Measurements from ENCODE around the gene FHAD1.

FHAD1 gene

DNA sequence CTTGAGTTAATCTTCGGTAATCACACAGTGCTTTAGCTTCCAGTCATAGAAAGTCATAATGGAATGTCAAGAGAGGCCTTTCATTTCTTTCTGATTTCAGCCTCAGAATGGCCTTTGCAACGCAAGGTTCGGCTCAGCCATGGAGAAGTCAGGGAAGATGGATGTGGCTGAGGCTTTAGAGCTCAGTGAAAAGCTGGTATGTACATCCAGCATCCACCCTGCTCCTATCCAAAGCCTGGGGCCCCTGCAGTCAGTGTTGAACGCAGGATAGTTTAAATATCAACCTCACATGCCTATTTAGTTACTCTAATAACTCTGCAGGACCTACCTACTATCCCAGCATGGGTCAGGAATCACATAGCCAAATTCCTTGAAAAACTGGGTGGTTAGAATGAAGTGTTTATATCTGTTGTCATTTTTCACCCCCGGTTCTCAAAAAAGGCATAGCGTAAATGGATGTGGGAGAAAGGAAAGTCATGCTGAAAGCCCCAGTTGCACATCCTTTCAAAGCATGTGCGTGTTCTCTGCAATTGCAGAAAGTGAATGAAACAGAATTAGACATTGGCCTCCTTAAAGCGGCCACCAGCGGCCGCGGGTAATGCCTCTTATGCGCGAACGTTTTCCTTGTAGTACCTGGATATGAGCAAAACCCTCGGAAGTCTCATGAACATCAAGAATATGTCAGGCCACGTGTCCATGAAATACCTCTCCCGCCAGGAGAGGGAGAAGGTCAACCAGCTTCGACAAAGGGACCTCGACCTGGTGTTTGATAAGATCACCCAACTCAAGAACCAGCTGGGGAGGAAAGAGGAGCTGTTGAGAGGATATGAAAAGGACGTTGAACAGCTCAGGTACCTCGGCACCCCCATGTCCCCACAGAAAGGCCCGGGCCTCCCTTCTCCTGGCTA is 133.8 kb downstream of the FHAD1 start:
- Histone ChIP-seq H3K27ac (ENCODE audit: low read depth, low read length, poor library complexity, severe bottlenecking) (no peak overlapping the region), H3F3A (ENCODE audit: insufficient read depth, low read length) (no peaks in the 10 kb centered on the region), H4K20me1 (ENCODE audit: insufficient read depth, low read length) (no peaks in the 10 kb centered on the region), H2AFZ (ENCODE audit: low read length) (no peak overlapping the region), H3K36me3 (ENCODE audit: insufficient read depth, low read length) (no peaks in the 10 kb centered on the region), H3K4me3 (ENCODE audit: low read depth, low read length, poor library complexity, severe bottlenecking) (no peak overlapping the region), H3K79me2 (ENCODE audit: insufficient read depth, low read length) (no peaks in the 10 kb centered on the region), H3K9ac (ENCODE audit: low read length) (no peak overlapping the region), H3K9me2 (ENCODE audit: low read depth, low read length) (no peaks in the 10 kb centered on the region), H3K4me1 (ENCODE audit: insufficient read depth, low read length, severe bottlenecking) (peaks cover 5% of the 10 kb centered on the region), H3K27me3 (ENCODE audit: insufficient read depth, low read length) (peaks cover 4% of the 10 kb centered on the region; the same call in 1 of the 2 replicates), H3K9me3 (ENCODE audit: low read length) (no peaks in the 10 kb centered on the region), H3K4me2 (ENCODE audit: low read length) (no peak overlapping the region)
- no peak for TF ChIP-seq EZH2 (IDR thresholded peaks at IDR 0.05; ENCODE audit: borderline replicate concordance, low read length)
- TF ChIP-seq, protein P1, sequence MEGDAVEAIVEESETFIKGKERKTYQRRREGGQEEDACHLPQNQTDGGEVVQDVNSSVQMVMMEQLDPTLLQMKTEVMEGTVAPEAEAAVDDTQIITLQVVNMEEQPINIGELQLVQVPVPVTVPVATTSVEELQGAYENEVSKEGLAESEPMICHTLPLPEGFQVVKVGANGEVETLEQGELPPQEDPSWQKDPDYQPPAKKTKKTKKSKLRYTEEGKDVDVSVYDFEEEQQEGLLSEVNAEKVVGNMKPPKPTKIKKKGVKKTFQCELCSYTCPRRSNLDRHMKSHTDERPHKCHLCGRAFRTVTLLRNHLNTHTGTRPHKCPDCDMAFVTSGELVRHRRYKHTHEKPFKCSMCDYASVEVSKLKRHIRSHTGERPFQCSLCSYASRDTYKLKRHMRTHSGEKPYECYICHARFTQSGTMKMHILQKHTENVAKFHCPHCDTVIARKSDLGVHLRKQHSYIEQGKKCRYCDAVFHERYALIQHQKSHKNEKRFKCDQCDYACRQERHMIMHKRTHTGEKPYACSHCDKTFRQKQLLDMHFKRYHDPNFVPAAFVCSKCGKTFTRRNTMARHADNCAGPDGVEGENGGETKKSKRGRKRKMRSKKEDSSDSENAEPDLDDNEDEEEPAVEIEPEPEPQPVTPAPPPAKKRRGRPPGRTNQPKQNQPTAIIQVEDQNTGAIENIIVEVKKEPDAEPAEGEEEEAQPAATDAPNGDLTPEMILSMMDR (IDR thresholded peaks at IDR 0.05; ENCODE audit: low read length), result no peak

DNA sequence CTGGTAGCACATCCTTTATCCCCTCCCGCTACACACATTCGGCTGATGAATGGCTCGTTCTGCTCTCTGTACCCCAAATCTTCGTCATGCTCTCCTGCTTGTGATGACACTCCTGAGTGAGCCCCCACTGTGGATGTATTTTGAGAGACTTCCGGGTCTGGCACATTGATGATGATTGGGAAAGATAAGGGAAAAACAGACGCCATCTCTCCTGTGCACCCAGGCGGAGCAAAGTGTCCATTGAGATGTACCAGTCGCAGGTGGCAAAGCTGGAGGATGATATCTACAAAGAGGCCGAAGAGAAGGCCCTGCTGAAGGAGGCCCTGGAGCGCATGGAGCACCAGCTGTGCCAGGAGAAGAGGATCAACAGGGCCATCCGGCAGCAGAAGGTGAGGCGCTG is 134.8 kb downstream of the FHAD1 start:
- H3K79me2 ChIP-seq (ENCODE audit: insufficient read depth, low read length), result no peaks in the 10 kb centered on the region
- no peaks in the 10 kb centered on the region for H3K9me2 ChIP-seq (ENCODE audit: low read depth, low read length)
- no peaks in the 10 kb centered on the region for H3K9me3 ChIP-seq (ENCODE audit: low read length)
- no peak overlapping the region for H2AFZ ChIP-seq (ENCODE audit: low read length)
- no peak overlapping the region for H3K27ac ChIP-seq (ENCODE audit: low read depth, low read length, poor library complexity, severe bottlenecking)
- no peak overlapping the region for H3K9ac ChIP-seq (ENCODE audit: low read length)
- H3F3A ChIP-seq (ENCODE audit: insufficient read depth, low read length), result no peaks in the 10 kb centered on the region
- H3K4me3 ChIP-seq (ENCODE audit: low read depth, low read length, poor library complexity, severe bottlenecking), result no peak overlapping the region
- no peaks in the 10 kb centered on the region for H4K20me1 ChIP-seq (ENCODE audit: insufficient read depth, low read length)
- no peaks in the 10 kb centered on the region for H3K36me3 ChIP-seq (ENCODE audit: insufficient read depth, low read length)
- peaks cover 4% of the 10 kb centered on the region; the same call in 1 of the 2 replicates for H3K27me3 ChIP-seq (ENCODE audit: insufficient read depth, low read length)
- H3K4me1 ChIP-seq (ENCODE audit: insufficient read depth, low read length, severe bottlenecking), result peaks cover 5% of the 10 kb centered on the region
- no peak overlapping the region for H3K4me2 ChIP-seq (ENCODE audit: low read length)
- TF ChIP-seq EZH2 (IDR thresholded peaks at IDR 0.05; ENCODE audit: borderline replicate concordance, low read length), result no peak
- TF ChIP-seq, protein P1 (IDR thresholded peaks at IDR 0.05; ENCODE audit: low read length), result no peak

DNA sequence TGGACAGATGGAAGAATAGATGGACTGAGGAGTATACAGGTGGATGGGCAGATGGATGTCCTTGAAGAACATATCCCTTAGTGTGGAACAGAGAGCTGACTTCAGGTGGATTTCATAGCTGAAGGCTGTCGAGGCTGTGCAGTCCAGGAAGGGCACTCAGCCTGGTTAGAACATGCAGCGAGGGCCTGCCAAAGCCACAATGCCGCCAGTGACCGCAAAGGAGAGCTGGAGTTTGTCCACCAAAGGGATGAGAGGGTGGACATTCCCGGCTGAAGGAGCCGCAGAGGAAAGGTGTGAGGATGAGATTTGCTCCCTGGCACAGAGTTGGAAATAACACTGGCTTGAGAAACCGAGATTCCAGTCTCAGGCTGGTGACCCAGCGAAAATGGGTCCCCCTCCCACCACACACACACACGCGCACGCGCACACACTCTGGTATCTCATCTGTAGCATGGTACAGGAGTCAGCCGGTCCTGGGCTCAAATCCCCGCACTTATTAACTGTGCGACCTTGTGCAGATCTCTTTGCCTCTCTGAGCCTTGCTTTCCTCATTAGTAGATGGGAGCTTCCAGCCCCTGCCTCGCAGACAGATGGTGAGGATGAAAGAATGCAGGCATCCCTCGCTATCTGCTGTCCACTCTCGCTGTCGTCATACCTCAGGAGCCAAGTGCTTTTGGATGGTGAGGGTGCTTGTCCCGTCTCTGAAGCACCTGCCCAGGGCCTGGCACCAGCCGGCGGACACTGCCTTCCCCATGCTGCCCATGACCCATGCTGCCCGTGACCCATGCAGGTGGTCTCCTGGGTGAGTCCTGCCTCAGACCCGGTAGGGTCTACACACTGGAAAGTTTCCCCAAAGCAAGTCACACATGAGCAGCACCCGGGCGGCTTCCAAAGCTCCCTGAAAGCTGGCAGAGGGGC is 135.8 kb downstream of the FHAD1 start:
- Histone ChIP-seq H3K9me2 (ENCODE audit: low read depth, low read length) (no peaks in the 10 kb centered on the region), H3K79me2 (ENCODE audit: insufficient read depth, low read length) (no peaks in the 10 kb centered on the region), H3K27me3 (ENCODE audit: insufficient read depth, low read length) (peaks cover 4% of the 10 kb centered on the region; the same call in 1 of the 2 replicates), H2AFZ (ENCODE audit: low read length) (no peak overlapping the region), H3K27ac (ENCODE audit: low read depth, low read length, poor library complexity, severe bottlenecking) (no peak overlapping the region), H3K36me3 (ENCODE audit: insufficient read depth, low read length) (no peaks in the 10 kb centered on the region), H4K20me1 (ENCODE audit: insufficient read depth, low read length) (no peaks in the 10 kb centered on the region), H3K4me1 (ENCODE audit: insufficient read depth, low read length, severe bottlenecking) (peaks cover 5% of the 10 kb centered on the region), H3K9me3 (ENCODE audit: low read length) (no peaks in the 10 kb centered on the region), H3K9ac (ENCODE audit: low read length) (no peak overlapping the region), H3F3A (ENCODE audit: insufficient read depth, low read length) (no peaks in the 10 kb centered on the region), H3K4me2 (ENCODE audit: low read length) (no peak overlapping the region), H3K4me3 (ENCODE audit: low read depth, low read length, poor library complexity, severe bottlenecking) (no peak overlapping the region)
- TF ChIP-seq, protein P1 (IDR thresholded peaks at IDR 0.05; ENCODE audit: low read length), result no peak
- TF ChIP-seq EZH2 (IDR thresholded peaks at IDR 0.05; ENCODE audit: borderline replicate concordance, low read length), result no peak

Data from OCI-LY1 (cell line).